Measurements from ENCODE around the gene APOBEC3A.

Gene APOBEC3A

DNA sequence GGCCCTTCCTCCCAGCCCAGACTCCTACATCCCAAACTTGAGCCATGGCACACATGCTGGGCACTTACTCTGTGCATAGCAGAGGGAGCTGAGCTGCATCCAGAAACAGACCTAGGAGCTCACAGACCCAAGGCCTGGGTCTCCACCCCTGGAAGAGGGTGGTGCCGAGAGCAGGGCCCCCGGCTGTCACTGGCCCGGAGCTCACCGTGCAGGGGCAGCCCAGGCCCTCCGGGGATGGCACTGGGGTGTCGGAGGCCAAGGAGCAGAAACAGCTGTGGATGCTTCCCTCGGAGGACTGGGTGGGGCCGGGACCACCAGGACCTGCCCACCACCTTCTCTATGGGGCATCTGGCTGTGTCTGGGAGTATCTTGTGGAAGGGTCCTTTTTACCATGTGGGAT, 4.3 kb upstream of the APOBEC3A start:
- peak overlapping the region; percentile 100 for H3K27ac ChIP-seq
- peaks cover 36% of the 10 kb centered on the region for H3K36me3 ChIP-seq
- TF ChIP-seq, protein P1, sequence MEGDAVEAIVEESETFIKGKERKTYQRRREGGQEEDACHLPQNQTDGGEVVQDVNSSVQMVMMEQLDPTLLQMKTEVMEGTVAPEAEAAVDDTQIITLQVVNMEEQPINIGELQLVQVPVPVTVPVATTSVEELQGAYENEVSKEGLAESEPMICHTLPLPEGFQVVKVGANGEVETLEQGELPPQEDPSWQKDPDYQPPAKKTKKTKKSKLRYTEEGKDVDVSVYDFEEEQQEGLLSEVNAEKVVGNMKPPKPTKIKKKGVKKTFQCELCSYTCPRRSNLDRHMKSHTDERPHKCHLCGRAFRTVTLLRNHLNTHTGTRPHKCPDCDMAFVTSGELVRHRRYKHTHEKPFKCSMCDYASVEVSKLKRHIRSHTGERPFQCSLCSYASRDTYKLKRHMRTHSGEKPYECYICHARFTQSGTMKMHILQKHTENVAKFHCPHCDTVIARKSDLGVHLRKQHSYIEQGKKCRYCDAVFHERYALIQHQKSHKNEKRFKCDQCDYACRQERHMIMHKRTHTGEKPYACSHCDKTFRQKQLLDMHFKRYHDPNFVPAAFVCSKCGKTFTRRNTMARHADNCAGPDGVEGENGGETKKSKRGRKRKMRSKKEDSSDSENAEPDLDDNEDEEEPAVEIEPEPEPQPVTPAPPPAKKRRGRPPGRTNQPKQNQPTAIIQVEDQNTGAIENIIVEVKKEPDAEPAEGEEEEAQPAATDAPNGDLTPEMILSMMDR (IDR thresholded peaks at IDR 0.05), result no peak
- H3K4me3 ChIP-seq (ENCODE audit: low read depth in 1 of 2, low read length in 1 of 2), result peak overlapping the region; percentile 79 to 90
- H3K4me1 ChIP-seq (ENCODE audit: control insufficient read depth in 1 of 2, insufficient read depth in 1 of 2, low read depth in 1 of 2, low read length in 1 of 2), result peaks cover 86% of the 10 kb centered on the region in 2 experiments
- H3K27me3 ChIP-seq, result no peaks in the 10 kb centered on the region
- H3K9me3 ChIP-seq, result no peaks in the 10 kb centered on the region

DNA sequence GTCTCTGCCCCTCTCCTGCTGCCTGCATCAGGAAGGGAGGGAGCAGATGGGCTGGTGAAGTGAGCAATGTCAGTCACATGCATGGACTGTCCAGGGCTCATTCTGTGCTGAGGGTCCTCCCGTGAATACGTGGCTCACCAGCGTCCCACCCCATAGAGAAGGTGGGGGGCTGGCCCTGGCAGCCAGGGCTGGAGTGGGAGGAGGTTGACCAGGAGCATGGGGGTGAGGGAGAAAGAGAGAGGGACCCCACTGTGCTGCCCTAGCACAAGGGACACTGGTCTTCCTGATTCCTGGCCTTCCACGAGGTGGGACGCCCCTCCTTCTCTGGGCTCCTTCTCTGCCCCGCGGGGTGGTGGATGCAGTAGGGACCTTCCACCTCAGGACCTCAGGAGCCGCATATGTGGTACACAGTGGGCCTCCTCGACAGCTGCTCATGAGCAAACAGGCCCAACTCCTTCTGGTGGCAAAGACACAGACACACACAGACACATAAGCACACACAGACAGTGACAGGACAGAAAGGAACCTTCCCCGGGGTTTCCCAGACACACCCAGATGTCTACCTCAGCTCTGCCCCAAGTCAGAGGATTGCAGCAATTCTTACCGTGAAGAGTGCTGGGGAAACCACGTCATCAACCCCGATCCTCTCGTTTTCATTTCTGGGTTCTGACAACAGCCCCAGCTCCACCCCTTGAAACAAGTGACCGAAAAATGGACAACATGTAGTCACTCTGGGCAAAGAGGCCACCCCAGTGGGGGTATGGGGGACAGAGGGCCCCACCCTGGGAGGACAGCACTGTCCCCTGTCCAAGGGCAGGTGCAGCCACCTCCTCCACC, 3.6 kb upstream of the APOBEC3A start:
- Histone ChIP-seq H3K27me3 (no peaks in the 10 kb centered on the region), H3K27ac (peak overlapping the region; percentile 100), H3K4me1 (ENCODE audit: control insufficient read depth in 1 of 2, insufficient read depth in 1 of 2, low read depth in 1 of 2, low read length in 1 of 2) (peaks cover 86 to 87% of the 10 kb centered on the region in 2 experiments), H3K9me3 (no peaks in the 10 kb centered on the region), H3K36me3 (peaks cover 38% of the 10 kb centered on the region), H3K4me3 (ENCODE audit: low read depth in 1 of 2, low read length in 1 of 2) (peak overlapping the region; percentile 79 to 90)
- TF ChIP-seq, protein P1 (IDR thresholded peaks at IDR 0.05), result peak; percentile 54

DNA sequence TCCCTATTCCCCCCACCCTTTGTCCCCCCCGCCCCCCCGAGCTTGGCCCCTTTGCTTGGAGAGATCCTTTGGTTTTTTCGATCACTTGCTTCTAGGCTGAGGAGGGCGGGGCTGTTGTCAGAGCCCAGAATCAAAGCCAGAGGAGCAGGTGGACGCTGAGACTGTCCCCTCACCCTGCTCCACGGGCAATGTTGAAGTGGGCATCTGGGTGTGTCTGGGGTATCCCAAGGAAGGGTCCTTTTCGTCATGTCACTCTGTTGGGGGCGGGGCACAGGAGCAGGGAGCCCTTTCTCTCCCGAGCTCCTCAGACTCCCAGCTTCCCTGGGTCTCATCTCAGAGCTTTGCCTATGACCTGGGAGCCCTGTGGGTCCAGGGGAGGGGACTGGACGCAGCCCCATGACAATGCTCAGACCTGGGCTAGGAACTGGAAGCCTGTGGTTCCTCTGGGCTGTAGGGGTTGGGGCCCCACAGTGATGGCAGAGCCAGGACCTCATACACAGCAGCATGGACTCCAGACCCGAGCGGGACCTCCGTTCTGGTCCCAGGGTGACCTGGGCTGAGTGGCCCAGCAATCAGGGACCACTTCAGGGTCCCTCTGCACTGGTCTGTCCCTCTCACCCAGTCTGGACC, 2.9 kb upstream of the APOBEC3A start:
- Histone ChIP-seq H3K27ac (peak overlapping the region; percentile 100), H3K27me3 (no peaks in the 10 kb centered on the region), H3K4me1 (ENCODE audit: control insufficient read depth in 1 of 2, insufficient read depth in 1 of 2, low read depth in 1 of 2, low read length in 1 of 2) (peaks cover 91 to 93% of the 10 kb centered on the region in 2 experiments), H3K9me3 (no peaks in the 10 kb centered on the region), H3K4me3 (ENCODE audit: low read depth in 1 of 2, low read length in 1 of 2) (peak overlapping the region; percentile 79 to 90), H3K36me3 (peaks cover 45% of the 10 kb centered on the region)
- TF ChIP-seq, protein P1 (IDR thresholded peaks at IDR 0.05), result no peak

DNA sequence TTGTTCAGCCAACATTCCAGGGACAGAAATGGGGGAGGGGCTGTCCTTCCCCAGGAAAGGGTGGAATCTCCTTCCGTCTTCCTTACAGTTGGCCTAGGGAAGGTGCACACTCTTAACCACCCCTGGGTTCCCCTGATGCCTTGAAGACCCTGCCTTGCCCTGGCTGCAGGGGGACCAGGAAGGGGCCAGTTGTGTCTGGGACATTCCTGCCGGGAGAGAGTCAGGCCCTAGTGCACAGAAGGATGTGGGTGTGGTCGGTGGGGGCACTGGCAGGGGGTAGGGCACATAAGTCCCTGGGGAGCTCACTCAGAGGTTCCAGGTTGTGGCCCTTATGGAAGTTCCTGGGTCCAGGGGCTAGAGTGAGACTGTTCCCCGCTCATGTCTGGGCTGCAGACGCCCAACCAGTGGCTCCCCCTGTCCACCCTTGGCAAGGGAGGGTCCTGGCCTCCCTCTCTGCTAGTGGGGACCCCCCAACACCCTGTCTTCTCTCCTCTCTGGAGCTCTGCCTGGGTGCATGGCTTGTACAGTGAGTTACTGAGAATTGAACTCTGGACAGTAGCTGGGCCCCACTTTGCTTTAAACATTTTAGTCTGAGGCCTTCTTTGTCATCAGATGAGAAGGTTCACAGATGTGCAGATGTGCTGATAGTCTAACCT, 2.0 kb upstream of the APOBEC3A start:
- TF ChIP-seq, protein P1 (IDR thresholded peaks at IDR 0.05), result no peak
- peak overlapping the region; percentile 100 for H3K27ac ChIP-seq
- peaks cover 54% of the 10 kb centered on the region for H3K36me3 ChIP-seq
- peaks cover 91 to 93% of the 10 kb centered on the region in 2 experiments for H3K4me1 ChIP-seq (ENCODE audit: control insufficient read depth in 1 of 2, insufficient read depth in 1 of 2, low read depth in 1 of 2, low read length in 1 of 2)
- no peaks in the 10 kb centered on the region for H3K9me3 ChIP-seq
- H3K27me3 ChIP-seq, result no peaks in the 10 kb centered on the region
- peak overlapping the region; percentile 79 to 90 for H3K4me3 ChIP-seq (ENCODE audit: low read depth in 1 of 2, low read length in 1 of 2)

DNA sequence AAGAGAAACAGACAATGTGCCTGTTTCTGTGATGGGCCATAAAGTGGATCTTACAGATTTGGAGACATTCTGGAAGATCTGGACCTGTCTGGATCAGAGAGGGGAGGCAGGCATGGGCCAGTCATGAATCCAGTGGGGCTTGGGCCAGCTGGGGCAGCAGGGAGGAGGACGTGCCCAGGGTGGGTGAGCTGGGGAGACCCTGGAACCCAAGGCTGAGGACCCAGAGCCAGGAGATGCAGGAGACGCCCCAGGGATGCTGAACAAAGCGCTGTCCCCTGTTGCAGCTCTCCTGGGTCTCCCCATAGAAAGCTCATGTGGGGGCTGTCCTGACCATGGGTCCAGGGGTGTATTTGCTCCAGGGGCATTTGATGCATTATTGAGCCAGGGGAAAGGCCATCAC, 1.5 kb upstream of the APOBEC3A start:
- TF ChIP-seq, protein P1 (IDR thresholded peaks at IDR 0.05), result no peak
- no peaks in the 10 kb centered on the region for H3K9me3 ChIP-seq
- peak overlapping the region; percentile 100 for H3K27ac ChIP-seq
- no peaks in the 10 kb centered on the region for H3K27me3 ChIP-seq
- peak overlapping the region; percentile 79 to 90 for H3K4me3 ChIP-seq (ENCODE audit: low read depth in 1 of 2, low read length in 1 of 2)
- peaks cover 59% of the 10 kb centered on the region for H3K36me3 ChIP-seq
- H3K4me1 ChIP-seq (ENCODE audit: control insufficient read depth in 1 of 2, insufficient read depth in 1 of 2, low read depth in 1 of 2, low read length in 1 of 2), result peaks cover 85 to 88% of the 10 kb centered on the region in 2 experiments

All from neutrophil (primary cell).